ENCODE results near the gene MXRA8.
"Not testable (repeated sequence)": the region's sequence is repeated elsewhere in the genome, so short reads cannot be mapped to it uniquely, and the experiment has no call there.

MXRA8 gene

DNA sequence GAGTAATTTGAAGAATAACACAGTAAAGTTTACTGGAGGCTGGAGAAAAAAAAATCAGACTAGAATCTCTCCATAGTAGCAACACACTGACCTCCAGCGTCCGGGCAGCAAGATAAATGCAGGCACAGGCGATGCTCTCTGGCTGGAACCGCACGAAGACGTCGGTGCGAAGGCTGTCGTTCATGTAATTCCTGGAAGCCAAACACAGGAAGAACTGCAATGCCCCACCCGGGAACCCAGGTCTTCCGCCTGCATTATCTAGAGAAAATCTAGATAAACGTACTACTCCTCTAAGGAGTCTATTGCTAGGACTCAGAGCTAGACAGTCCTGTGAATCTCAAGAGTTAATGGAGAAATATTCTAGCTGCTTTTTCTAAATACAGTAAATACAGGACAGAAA, 32.3 kb upstream of the MXRA8 start:
- no peak for FAIRE-seq

- FAIRE-seq = no peak
Measured at GRCh38 chr1:1388078-1388472, 29.7 kb upstream of the MXRA8 start.

GRCh38 chr1:1387098-1388077, 29.0 kb upstream of the MXRA8 start:
- no peak for FAIRE-seq

DNA sequence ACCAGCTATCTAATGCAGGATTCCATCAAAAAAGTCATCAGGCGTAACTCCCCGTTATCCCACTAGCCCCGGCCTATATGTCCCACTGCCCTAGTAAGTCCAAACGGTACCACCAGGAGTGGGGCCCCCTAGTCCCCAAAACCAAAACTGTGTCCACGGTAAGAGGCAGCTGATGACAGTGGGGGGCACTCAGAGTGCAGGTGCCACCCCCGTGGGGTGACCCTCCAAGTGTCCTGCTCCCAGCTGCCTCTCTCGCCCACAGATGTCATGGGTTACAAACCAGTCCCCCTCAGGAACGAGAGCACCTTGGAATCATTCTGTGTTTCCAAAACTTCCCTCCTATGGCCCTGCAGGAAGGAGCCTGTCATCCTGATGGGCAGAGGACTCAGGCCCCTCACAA, 27.6 kb upstream of the MXRA8 start:
- FAIRE-seq = no peak

- not testable (repeated sequence) for FAIRE-seq
Measured at GRCh38 chr1:1385339-1385738, 27.0 kb upstream of the MXRA8 start.

GRCh38 chr1:1381294-1381693, 22.9 kb upstream of the MXRA8 start:
- FAIRE-seq = no peak

- no peak for FAIRE-seq
Measured at GRCh38 chr1:1380860-1381259, 22.5 kb upstream of the MXRA8 start.

- no peak for FAIRE-seq
Measured at GRCh38 chr1:1377540-1378205, 19.3 kb upstream of the MXRA8 start.

DNA sequence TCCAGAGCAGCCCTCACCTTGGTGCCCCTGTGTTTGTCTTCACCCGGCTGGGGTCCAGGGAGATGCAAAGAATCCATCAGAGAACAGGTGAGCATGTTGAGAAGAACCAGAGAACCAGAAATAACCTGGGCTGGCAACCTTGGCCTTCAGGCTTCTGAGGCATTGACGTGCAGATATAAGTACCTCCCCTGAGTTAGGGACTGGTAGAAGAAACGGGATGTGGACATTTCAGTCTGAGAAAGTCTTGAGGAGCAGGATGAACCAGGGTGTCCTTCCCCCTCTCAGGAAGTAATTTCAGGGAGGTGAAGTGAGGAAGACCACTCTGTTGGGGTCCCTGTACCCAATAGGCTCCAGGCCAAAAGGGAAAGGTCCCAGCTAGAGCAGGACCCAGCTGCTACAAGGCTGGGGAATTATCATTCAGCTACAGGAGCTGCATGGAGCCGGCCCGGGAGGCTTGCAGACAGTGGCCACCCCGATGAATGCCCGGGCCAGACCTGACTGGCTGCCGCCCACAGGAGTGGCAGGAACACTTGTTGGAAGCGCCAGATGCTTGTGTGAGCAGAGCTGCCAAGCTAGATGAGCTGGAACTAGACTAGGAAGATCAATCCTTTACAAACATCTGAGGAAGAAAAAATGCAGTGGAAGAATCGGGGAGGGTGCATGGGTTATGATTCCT, 18.3 kb upstream of the MXRA8 start:
- no peak for FAIRE-seq

GRCh38 chr1:1374929-1375662, 16.7 kb upstream of the MXRA8 start, which contains the start of gene AURKAIP1:
TSS of gene AURKAIP1 (minus strand) at chr1:1375207. CDS start at chr1:1374756, 451 bp downstream.
- FAIRE-seq = peak; percentile 99

GRCh38 chr1:1374589-1374928, 16.2 kb upstream of the MXRA8 start:
- FAIRE-seq = no peak

GRCh38 chr1:1373815-1374588, 15.6 kb upstream of the MXRA8 start:
- FAIRE-seq = no peak

- no peak for FAIRE-seq
Measured at GRCh38 chr1:1373051-1373814, 14.9 kb upstream of the MXRA8 start.

- no peak for FAIRE-seq
Measured at GRCh38 chr1:1371746-1372711, 13.7 kb upstream of the MXRA8 start.

DNA sequence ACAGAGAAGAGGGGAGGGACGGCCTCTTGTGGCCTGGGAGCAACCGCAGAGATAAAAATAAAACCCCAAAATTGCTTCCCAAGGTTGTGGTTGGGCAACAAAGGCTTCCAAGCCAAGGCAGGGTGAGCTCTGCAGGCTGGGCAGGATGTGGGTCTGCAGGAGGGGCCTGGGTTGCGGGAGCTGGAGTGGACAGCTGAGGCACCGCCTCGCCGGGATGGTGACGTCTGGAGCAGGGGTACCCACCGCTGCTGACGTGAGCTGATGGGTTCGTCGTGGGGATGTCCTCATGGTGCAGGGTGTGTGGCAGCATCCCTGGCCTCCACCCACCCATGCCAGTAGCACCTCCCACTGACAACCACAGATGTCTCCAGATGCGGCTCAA, 13.0 kb upstream of the MXRA8 start:
- no peak for FAIRE-seq

- FAIRE-seq = no peak
Measured at GRCh38 chr1:1370771-1371300, 12.5 kb upstream of the MXRA8 start.

- not testable (repeated sequence) for FAIRE-seq
Measured at GRCh38 chr1:1370094-1370493, 11.7 kb upstream of the MXRA8 start.

DNA sequence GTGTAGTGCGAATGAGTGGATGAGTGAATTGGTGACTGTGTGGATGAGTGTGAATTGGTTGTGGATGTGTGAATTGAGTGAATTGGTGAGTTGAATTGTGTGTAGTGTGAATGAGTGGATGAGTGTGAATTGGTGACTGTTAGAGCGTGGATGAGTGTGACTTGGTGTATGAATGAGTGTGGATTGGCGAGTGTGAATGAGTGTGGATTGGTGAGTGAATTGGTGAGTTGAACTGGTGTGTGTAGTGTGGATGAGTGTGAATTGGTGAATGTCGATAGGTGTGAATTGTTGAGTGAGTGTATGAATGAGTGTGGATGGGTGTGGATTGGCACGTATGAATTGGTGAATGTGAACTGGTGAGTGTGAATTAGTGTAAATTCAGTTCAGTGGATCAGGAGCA, 9.0 kb upstream of the MXRA8 start:
- no peak for FAIRE-seq

- FAIRE-seq = no peak
Measured at GRCh38 chr1:1366699-1367066, 8.3 kb upstream of the MXRA8 start.
